ENCODE measurements around the gene METAP1. TPM values are rescaled to one million over a fixed set of nuclear protein-coding genes. Genes with fewer than 3 reads are reported as not detected.

METAP1 gene
- total RNA-seq, 2 experiments from 2014 or later = 42.6 to 52.8 TPM

- BruUV-seq (replicated peaks) = TSS peak; percentile 93
- H3K9me3 ChIP-seq (ENCODE audit: low read length) = no peaks in the 10 kb centered on the region
- peak; percentile 93 for DNase-seq (ENCODE audit: low spot score)
- peak within 1 kb of the TSS; percentile 50 for H3K27ac ChIP-seq (ENCODE audit: low read depth, low read length, poor library complexity, severe bottlenecking)
- H2AFZ ChIP-seq (ENCODE audit: low read length) = peak within 1 kb of the TSS; percentile 78
- intact Hi-C loops (cut with micrococcal nuclease; ENCODE audit: unreplicated experiment) = loop anchor here (1.0 to 10.0 kb wide), 6 partner anchors 93 to 944 kb away; partner anchors contain the start of genes EIF4E, H2AZ1, METAP1 and RAP1GDS1
- H3K4me2 ChIP-seq (ENCODE audit: low read length) = peak within 1 kb of the TSS; percentile 78
- peaks cover 19% of the 10 kb centered on the region for H3K36me3 ChIP-seq (ENCODE audit: insufficient read depth, low read length)
- ChIA-PET POLR2A (interaction anchor here (0.6 to 2.5 kb wide), 21 partner anchors 9 to 862 kb away, joined by 3 to 20 read pairs (median 4); partner anchors contain the start of genes DAPP1, H2AZ1 and METAP1), CTCF (ENCODE audit: unreplicated experiment) (interaction anchor here (0.6 to 0.8 kb wide), 3 partner anchors 94 to 850 kb away, joined by 3 to 6 read pairs (median 3); partner anchors contain the start of gene METAP1)
- no peak for TF ChIP-seq CTCF (conservative IDR thresholded peaks at IDR 0.05; ENCODE audit: low read length)
- TF ChIP-seq EZH2phosphoT487 (IDR thresholded peaks at IDR 0.05; ENCODE audit: borderline replicate concordance, low read depth, low read length) = no peak
- no peaks in the 10 kb centered on the region for H3K9me2 ChIP-seq (ENCODE audit: insufficient read depth, low read length)
- peaks cover 34% of the 10 kb centered on the region for H3K79me2 ChIP-seq (ENCODE audit: insufficient read depth, low read depth, low read length)
- peak within 1 kb of the TSS; percentile 75 for H3K4me3 ChIP-seq (ENCODE audit: low read depth, low read length, poor library complexity, severe bottlenecking)
- peaks cover 23% of the 10 kb centered on the region for H3K4me1 ChIP-seq (ENCODE audit: insufficient read depth, low read length, poor library complexity, severe bottlenecking)
- no peaks in the 10 kb centered on the region for H4K20me1 ChIP-seq (ENCODE audit: insufficient read depth, low read length)
These were observed 93.2 kb downstream of the METAP1 start, which contains the start of gene ADH5 for GRCh38 chr4:99088481-99089365. ADH5 (minus strand) TSS chr4:99088788; CDS start chr4:99088700, 88 bp downstream.

GRCh38 chr4:99090481-99091215 lies 95.1 kb downstream of the METAP1 start:
- Histone ChIP-seq H4K20me1 (ENCODE audit: insufficient read depth, low read length) (no peaks in the 10 kb centered on the region), H3K4me2 (ENCODE audit: low read length) (peak overlapping the region; percentile 17; the same call in 1 of the 2 replicates), H3K4me1 (ENCODE audit: insufficient read depth, low read length, poor library complexity, severe bottlenecking) (peaks cover 23% of the 10 kb centered on the region), H3K9me2 (ENCODE audit: insufficient read depth, low read length) (no peaks in the 10 kb centered on the region), H3K36me3 (ENCODE audit: insufficient read depth, low read length) (no peaks in the 10 kb centered on the region), H3K4me3 (ENCODE audit: low read depth, low read length, poor library complexity, severe bottlenecking) (no peak overlapping the region), H3K79me2 (ENCODE audit: insufficient read depth, low read depth, low read length) (peaks cover 26% of the 10 kb centered on the region), H3K9me3 (ENCODE audit: low read length) (no peaks in the 10 kb centered on the region), H2AFZ (ENCODE audit: low read length) (no peak overlapping the region), H3K27ac (ENCODE audit: low read depth, low read length, poor library complexity, severe bottlenecking) (no peak overlapping the region)
- no TSS peak for BruUV-seq (replicated peaks)
- intact Hi-C loops (cut with micrococcal nuclease; ENCODE audit: unreplicated experiment) = no loop called here
- no peak for DNase-seq (ENCODE audit: low spot score)
- ChIA-PET POLR2A (interaction anchor here (0.7 to 0.8 kb wide), 2 partner anchors 11 to 935 kb away, joined by 3 to 4 read pairs; no protein-coding TSS in a partner anchor), CTCF (ENCODE audit: unreplicated experiment) (no interaction called here)
- TF ChIP-seq CTCF (conservative IDR thresholded peaks at IDR 0.05; ENCODE audit: low read length) (no peak), EZH2phosphoT487 (IDR thresholded peaks at IDR 0.05; ENCODE audit: borderline replicate concordance, low read depth, low read length) (no peak)

All from OCI-LY7 (cell line).